PC-9 (cell line): ENCODE data around the gene TTBK2.

ENCODE experiments used
- EZH2 ChIP-seq: fragments of 200-600 bp; sonication (generic); IDR thresholded peaks from 2 replicates; pipeline ENCODE4 v1.8.0; 2017; ENCODE audit warnings: antibody characterized with exemption, low read depth
- TF ChIP-seq, protein P1 (sequence below): fragments of 200-600 bp; sonication (generic); conservative IDR thresholded peaks from 2 replicates; pipeline ENCODE4 v1.6.1; 2017; ENCODE audit warnings: mixed run types, antibody characterized with exemption, mild to moderate bottlenecking, moderate library complexity

GRCh38 chr15:42734076-42734672 is 186.4 kb downstream of the TTBK2 start:
- TF ChIP-seq, protein P1, sequence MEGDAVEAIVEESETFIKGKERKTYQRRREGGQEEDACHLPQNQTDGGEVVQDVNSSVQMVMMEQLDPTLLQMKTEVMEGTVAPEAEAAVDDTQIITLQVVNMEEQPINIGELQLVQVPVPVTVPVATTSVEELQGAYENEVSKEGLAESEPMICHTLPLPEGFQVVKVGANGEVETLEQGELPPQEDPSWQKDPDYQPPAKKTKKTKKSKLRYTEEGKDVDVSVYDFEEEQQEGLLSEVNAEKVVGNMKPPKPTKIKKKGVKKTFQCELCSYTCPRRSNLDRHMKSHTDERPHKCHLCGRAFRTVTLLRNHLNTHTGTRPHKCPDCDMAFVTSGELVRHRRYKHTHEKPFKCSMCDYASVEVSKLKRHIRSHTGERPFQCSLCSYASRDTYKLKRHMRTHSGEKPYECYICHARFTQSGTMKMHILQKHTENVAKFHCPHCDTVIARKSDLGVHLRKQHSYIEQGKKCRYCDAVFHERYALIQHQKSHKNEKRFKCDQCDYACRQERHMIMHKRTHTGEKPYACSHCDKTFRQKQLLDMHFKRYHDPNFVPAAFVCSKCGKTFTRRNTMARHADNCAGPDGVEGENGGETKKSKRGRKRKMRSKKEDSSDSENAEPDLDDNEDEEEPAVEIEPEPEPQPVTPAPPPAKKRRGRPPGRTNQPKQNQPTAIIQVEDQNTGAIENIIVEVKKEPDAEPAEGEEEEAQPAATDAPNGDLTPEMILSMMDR, result no peak
- TF ChIP-seq EZH2, result no peak
